Duodenal mucosa (tissue), 2 donors: Measurements from ENCODE around the gene MAX.
"Not testable (repeated sequence)": the region's sequence is repeated elsewhere in the genome, so short reads cannot be mapped to it uniquely, and the experiment has no call there.

Experiments used
- H3K27ac ChIP-seq: one replicate; pipeline ENCODE4 v1.7.0; 2013; ENCODE audit warnings: low read depth, low read length
- H3K27me3 ChIP-seq, 2 donors: one replicate each; pipeline ENCODE4 v1.7.0; 2013; ENCODE audit warnings: low read length in 2 of 2, control low read depth in 1 of 2; ENCODE audit not compliant: insufficient read depth in 2 of 2, control insufficient read depth in 1 of 2
- H3K36me3 ChIP-seq, 2 donors: one replicate each; pipeline ENCODE4 v1.7.0; 2013; ENCODE audit warnings: low read length in 2 of 2, control low read depth in 1 of 2; ENCODE audit not compliant: insufficient read depth in 2 of 2, control insufficient read depth in 1 of 2
- H3K4me1 ChIP-seq, 2 donors: one replicate each; pipeline ENCODE4 v1.7.0; 2013; ENCODE audit warnings: low read length in 2 of 2, control low read depth in 1 of 2; ENCODE audit not compliant: insufficient read depth in 2 of 2, control insufficient read depth in 1 of 2
- H3K4me3 ChIP-seq, 2 donors: one replicate each; pipeline ENCODE4 v1.7.0; 2013; ENCODE audit warnings: low read length in 2 of 2, low read depth in 1 of 2
- H3K9ac ChIP-seq, 2 donors: one replicate each; pipeline ENCODE4 v1.7.0; 2013; ENCODE audit warnings: low read length in 2 of 2, low read depth in 1 of 2
- H3K9me3 ChIP-seq, 2 donors: one replicate each; pipeline ENCODE4 v1.7.0; 2013; ENCODE audit warnings: low read length in 2 of 2, control low read depth in 1 of 2; ENCODE audit not compliant: control insufficient read depth in 1 of 2

The MAX gene

DNA sequence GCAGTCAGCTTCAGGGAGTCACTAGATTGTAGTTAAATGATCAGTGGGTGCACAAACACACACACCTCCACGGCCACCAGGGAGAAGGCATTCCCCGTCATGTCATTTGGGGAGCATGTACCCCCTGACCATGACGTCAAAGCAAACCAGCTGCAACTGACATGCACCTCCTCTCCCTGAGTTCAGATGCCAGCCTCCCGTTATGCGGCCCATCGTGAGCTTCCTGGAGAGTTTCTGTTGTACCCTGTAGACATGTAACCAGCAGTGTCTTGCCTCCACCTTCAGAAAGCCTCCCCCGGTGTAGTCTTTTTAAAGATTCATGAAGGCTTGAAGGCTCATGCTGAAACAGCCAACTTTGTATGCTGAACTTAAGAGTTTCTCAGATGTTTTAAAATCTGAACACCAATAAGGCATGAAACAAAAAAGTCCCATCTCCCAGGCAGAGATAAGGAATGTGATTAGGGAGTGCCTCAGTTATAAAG lies 60.8 kb downstream of the MAX start:
- no peak overlapping the region for H3K9ac ChIP-seq
- no peak overlapping the region for H3K4me3 ChIP-seq
- no peaks in the 10 kb centered on the region for H3K4me1 ChIP-seq
- H3K36me3 ChIP-seq, result peaks cover 14 to 32% of the 10 kb centered on the region in 2 donors
- no peaks in the 10 kb centered on the region for H3K27me3 ChIP-seq
- H3K27ac ChIP-seq, result no peak overlapping the region
- no peaks in the 10 kb centered on the region for H3K9me3 ChIP-seq

DNA sequence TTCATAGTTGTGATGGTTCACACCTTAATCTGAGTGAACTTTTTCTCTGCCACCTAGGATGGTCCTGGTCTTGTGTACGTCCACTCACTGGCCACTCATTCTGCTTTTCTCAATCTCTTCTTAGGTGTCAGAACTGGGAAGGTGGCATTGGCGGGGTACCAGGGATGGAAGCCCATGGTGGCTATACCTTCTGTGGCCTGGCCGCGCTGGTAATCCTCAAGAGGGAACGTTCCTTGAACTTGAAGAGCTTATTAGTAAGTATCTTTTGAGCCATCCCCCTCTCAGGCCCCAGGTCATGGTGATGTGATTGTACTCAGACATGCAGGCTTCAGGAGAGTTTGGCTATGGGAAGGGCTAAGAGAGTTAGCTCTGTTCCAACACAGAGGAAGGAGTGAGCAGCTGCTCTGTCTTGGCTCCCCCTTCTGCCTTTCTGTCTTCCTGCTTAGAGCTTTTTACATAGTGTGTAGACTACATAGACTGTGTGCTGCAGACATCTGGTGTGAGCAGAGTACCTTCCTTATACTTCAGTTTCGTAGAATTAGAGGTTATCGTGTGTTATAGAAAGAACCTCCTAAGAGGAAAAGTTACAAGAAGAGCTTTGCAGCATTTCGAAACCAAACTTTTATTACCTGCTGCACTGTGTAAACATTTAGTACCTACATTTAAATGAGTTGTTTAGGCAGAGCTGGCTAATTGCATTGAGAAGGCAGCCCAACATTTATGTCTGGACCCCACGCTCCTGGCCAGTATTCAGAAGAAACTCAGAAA lies 61.5 kb downstream of the MAX start:
- Histone ChIP-seq H3K9ac (no peak overlapping the region), H3K4me1 (no peaks in the 10 kb centered on the region), H3K27ac (no peak overlapping the region), H3K9me3 (no peaks in the 10 kb centered on the region), H3K36me3 (peaks cover 14 to 32% of the 10 kb centered on the region in 2 donors), H3K4me3 (no peak overlapping the region), H3K27me3 (no peaks in the 10 kb centered on the region)

DNA sequence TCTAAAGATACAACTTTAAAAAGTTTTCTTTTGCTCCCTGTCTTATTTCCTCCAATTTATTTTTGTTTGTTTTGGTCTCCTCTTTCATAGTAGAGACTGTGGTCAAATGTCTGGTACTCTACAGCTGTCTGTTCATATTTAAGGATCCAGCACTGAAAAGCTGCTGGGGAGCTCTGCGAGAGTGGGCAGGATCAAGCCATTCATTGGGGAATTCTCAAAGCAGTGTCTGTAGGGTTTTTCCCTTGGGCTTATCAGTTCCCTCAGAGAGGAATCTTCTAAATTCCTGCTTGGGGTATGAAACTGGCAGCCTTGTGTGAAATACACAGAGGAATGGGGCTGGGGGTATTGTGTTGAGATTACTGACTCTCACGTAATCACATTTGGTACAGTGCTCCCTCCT lies 63.4 kb downstream of the MAX start:
- Histone ChIP-seq H3K27ac (no peak overlapping the region), H3K9me3 (no peaks in the 10 kb centered on the region), H3K27me3 (no peaks in the 10 kb centered on the region), H3K36me3 (peaks cover 8 to 22% of the 10 kb centered on the region in 2 donors), H3K9ac (no peak overlapping the region), H3K4me1 (peaks cover 0 to 4% of the 10 kb centered on the region in 2 donors), H3K4me3 (no peak overlapping the region)

DNA sequence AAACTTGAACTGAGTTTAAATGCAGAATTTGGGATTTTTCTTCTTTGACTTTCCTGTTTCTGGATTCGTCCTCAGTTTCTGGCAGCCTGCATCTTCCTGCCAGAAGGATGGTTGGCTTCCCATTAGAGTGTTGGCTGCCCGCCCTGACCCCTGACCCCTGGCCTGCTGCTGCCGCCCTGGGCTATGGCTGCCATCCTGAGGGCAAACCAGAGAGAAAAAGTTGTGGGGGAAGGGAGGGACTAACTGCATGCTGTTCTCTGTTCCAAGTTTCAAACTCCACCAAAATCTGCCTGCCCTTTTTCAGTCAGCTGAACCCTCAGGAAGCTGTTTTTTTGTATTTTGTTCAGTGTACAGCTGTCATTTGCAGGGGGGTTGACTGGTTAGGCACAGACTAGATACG lies 67.3 kb downstream of the MAX start:
- Histone ChIP-seq H3K27me3 (no peaks in the 10 kb centered on the region), H3K36me3 (peaks cover 7 to 17% of the 10 kb centered on the region in 2 donors), H3K9ac (no peak overlapping the region), H3K27ac (no peak overlapping the region), H3K9me3 (no peaks in the 10 kb centered on the region), H3K4me1 (peaks cover 0 to 4% of the 10 kb centered on the region in 2 donors), H3K4me3 (no peak overlapping the region)

GRCh38 chr14:65034021-65034420 lies 68.3 kb downstream of the MAX start:
- peaks cover 1 to 7% of the 10 kb centered on the region in 2 donors for H3K4me1 ChIP-seq
- no peak overlapping the region for H3K27ac ChIP-seq
- no peaks in the 10 kb centered on the region for H3K9me3 ChIP-seq
- H3K9ac ChIP-seq, result no peak overlapping the region
- no peaks in the 10 kb centered on the region for H3K27me3 ChIP-seq
- H3K4me3 ChIP-seq, result no peak overlapping the region
- peaks cover 7 to 27% of the 10 kb centered on the region in 2 donors for H3K36me3 ChIP-seq

DNA sequence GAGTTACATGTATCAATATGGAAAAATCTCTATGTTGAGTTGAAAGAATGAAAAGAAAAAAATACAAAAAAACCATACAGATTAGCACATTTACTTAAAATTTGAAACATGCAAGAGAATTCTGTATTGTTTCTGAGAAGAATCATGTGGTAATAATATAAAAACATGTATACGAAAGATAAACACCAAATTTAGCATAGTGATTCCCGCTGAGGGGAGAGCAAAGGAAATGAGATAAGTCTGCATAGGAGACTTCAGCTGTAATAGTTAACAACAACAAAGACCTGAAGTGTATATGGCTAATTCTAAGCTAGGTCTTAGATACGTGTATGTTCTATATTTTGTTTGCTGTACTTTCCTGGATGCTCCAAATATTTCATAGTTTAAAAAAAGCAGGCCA lies 69.1 kb downstream of the MAX start:
- Histone ChIP-seq H3K4me3 (no peak overlapping the region), H3K36me3 (peaks cover 11 to 29% of the 10 kb centered on the region in 2 donors), H3K9me3 (no peaks in the 10 kb centered on the region), H3K27ac (no peak overlapping the region), H3K27me3 (no peaks in the 10 kb centered on the region), H3K4me1 (peaks cover 4 to 14% of the 10 kb centered on the region in 2 donors), H3K9ac (no peak overlapping the region)

DNA sequence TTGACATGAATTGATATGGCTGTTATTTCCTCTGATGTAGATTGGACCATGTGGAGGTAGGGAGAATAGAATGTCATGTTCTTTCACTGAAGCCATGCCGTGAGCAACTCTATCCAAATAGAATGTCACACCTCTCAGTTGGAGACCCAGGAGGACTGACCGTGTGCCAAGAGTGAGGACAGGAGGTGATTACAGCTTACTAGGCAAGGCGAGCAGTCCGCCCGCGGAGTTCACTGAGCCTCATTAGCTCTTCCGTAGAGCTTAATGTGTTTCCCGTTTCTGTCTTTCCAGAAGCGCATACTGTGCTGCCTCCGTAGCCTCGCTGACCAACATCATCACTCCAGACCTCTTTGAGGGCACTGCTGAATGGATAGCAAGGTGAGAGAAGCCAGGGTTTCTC lies 70.0 kb downstream of the MAX start:
- H3K27me3 ChIP-seq, result no peaks in the 10 kb centered on the region
- H3K27ac ChIP-seq, result no peak overlapping the region
- no peak overlapping the region for H3K4me3 ChIP-seq
- peaks cover 13 to 38% of the 10 kb centered on the region in 2 donors for H3K36me3 ChIP-seq
- H3K9ac ChIP-seq, result no peak overlapping the region
- H3K9me3 ChIP-seq, result no peaks in the 10 kb centered on the region
- H3K4me1 ChIP-seq, result peaks cover 4 to 14% of the 10 kb centered on the region in 2 donors

DNA sequence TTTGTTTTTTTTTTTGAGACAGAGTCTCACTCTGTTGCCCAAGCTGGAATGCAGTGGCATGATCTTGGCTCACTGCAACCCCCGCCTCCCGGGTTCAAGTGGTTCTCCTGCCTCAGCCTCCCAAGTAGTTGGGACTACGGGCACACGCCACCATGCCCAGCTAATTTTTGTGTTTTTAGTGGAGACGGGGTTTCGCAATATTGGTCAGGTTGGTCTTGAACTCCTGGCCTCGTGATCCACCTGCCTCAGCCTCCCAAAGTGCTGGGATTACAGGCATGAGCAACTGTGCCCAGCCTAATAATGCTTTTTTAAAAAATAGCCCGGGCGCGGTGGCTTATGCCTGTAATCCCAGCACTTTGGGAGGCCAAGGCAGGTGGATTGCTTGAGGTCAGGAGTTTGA lies 71.0 kb downstream of the MAX start:
- not testable (repeated sequence) for H3K27ac ChIP-seq, H3K27me3 ChIP-seq, H3K9ac ChIP-seq, H3K9me3 ChIP-seq, H3K4me3 ChIP-seq
- Histone ChIP-seq H3K36me3 (peaks cover 13 to 39% of the 10 kb centered on the region in 2 donors), H3K4me1 (peaks cover 4 to 15% of the 10 kb centered on the region in 2 donors)

DNA sequence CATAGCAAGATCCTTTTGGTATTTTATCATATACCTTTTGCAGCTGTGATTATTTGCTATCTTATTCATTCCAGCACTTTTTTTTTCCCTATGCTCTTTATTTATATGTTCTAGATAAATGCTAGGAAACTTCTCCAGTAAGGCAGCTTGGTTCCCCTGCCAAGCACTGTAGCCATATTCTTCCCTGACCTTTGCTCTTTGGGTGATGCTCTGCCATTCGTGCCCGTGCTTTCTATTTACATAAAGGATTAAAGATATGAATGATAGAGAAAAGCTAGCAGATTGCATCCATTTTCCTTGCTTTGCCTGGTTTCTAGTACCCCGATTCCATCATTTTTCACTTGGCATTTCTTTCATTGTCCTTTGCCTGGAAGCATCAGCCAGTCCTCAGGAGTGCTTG lies 73.4 kb downstream of the MAX start:
- no peak overlapping the region for H3K27ac ChIP-seq
- no peak overlapping the region for H3K9ac ChIP-seq
- no peaks in the 10 kb centered on the region for H3K27me3 ChIP-seq
- H3K4me1 ChIP-seq, result peaks cover 12 to 16% of the 10 kb centered on the region in 2 donors
- H3K9me3 ChIP-seq, result no peaks in the 10 kb centered on the region
- H3K36me3 ChIP-seq, result peaks cover 13 to 39% of the 10 kb centered on the region in 2 donors
- no peak overlapping the region for H3K4me3 ChIP-seq

DNA sequence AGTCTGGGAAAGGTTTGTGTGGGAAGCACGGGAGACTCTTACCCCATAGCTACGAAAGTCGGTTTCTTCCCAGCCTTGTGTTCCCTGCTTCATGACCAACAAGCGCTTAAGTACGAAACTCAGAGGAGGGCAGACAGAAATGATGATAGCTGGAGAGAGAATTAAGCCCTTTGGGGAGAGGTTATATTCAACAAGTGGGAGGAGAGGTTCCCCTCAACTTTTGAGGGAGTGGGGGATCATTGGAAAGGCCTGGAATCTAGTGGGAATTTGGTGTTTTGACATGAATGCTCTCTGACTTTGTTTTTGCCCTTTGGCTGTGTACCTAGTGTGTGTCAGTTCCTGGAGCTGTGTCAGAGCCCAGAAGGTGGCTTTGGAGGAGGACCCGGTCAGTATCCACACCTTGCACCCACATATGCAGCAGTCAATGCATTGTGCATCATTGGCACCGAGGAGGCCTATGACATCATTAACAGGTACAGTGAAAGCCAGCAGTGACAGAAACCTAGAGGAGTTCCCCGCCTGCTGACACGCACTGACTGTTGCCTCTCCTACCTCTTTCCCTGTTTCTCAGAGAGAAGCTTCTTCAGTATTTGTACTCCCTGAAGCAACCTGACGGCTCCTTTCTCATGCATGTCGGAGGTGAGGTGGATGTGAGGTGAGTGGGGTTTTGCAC lies 75.1 kb downstream of the MAX start:
- no peak overlapping the region for H3K27ac ChIP-seq
- peaks cover 12 to 16% of the 10 kb centered on the region in 2 donors for H3K4me1 ChIP-seq
- no peaks in the 10 kb centered on the region for H3K27me3 ChIP-seq
- H3K9ac ChIP-seq, result no peak overlapping the region
- H3K4me3 ChIP-seq, result no peak overlapping the region
- peaks cover 9 to 28% of the 10 kb centered on the region in 2 donors for H3K36me3 ChIP-seq
- H3K9me3 ChIP-seq, result no peaks in the 10 kb centered on the region
